GM19023 (cell line): ENCODE results near the gene LEAP2.
A peak's percentile ranks its signal among the peaks of the same experiment; 100 is the strongest.

Experiments used
- ATAC-seq: cut with Tn5 transposase; IDR thresholded peaks from one replicate; pipeline ENCODE4 v1.9.1; 2021; ENCODE audit warnings: mild to moderate bottlenecking, moderate library complexity; ENCODE audit not compliant: unreplicated experiment

LEAP2 gene

GRCh38 chr5:132873119-132873929 is at the start of gene LEAP2:
TSS of gene LEAP2 (plus strand) at chr5:132873668. CDS start at chr5:132873695, 27 bp downstream.
- no peak for ATAC-seq

- ATAC-seq = no peak
Observed at GRCh38 chr5:132824426-132824825, 49.0 kb upstream of the LEAP2 start.

- no peak for ATAC-seq
Observed at GRCh38 chr5:132825033-132825833, 48.2 kb upstream of the LEAP2 start.

- ATAC-seq = no peak
Observed at GRCh38 chr5:132825834-132826391, 47.6 kb upstream of the LEAP2 start.

- ATAC-seq = no peak
Observed at GRCh38 chr5:132826424-132827082, 46.9 kb upstream of the LEAP2 start.

GRCh38 chr5:132827943-132828673 is 45.4 kb upstream of the LEAP2 start:
- ATAC-seq = no peak

- ATAC-seq = no peak
Observed at GRCh38 chr5:132828846-132829494, 44.5 kb upstream of the LEAP2 start.

- peak; percentile 81 for ATAC-seq
Observed at GRCh38 chr5:132829742-132830435, 43.6 kb upstream of the LEAP2 start.

- peak; percentile 72 for ATAC-seq
Observed at GRCh38 chr5:132830436-132831094, 42.9 kb upstream of the LEAP2 start, which contains the start of gene SHROOM1. TSS of gene SHROOM1 (minus strand) at chr5:132830647. CDS start at chr5:132826140, 4,507 bp downstream.

- no peak for ATAC-seq
Observed at GRCh38 chr5:132831095-132831860, 42.2 kb upstream of the LEAP2 start.

- ATAC-seq = no peak
Observed at GRCh38 chr5:132832612-132833011, 40.9 kb upstream of the LEAP2 start.

- ATAC-seq = no peak
Observed at GRCh38 chr5:132834057-132834456, 39.4 kb upstream of the LEAP2 start.

GRCh38 chr5:132836852-132837251 is 36.6 kb upstream of the LEAP2 start:
- ATAC-seq = no peak

- no peak for ATAC-seq
Observed at GRCh38 chr5:132837868-132838267, 35.6 kb upstream of the LEAP2 start.

- no peak for ATAC-seq
Observed at GRCh38 chr5:132838516-132839282, 34.8 kb upstream of the LEAP2 start.

- ATAC-seq = no peak
Observed at GRCh38 chr5:132839426-132840301, 33.8 kb upstream of the LEAP2 start.
